ENCODE measurements around the gene PTPRA. TPM values are rescaled to one million over a fixed set of nuclear protein-coding genes. Genes with fewer than 3 reads are reported as not detected.

The PTPRA gene
- total RNA-seq, 1 experiment from 2014 or later = 57.0 TPM

- H3K4me3 Mint-ChIP-seq (ENCODE audit: unreplicated experiment) = no peak overlapping the region
- H3K9me3 Mint-ChIP-seq (ENCODE audit: unreplicated experiment) = no peaks in the 10 kb centered on the region
- Histone ChIP-seq H3K27me3 (replicated peaks; ENCODE audit: control insufficient read depth, insufficient read depth, low read length) (no peaks in the 10 kb centered on the region), H3K4me1 (peaks cover 8% of the 10 kb centered on the region; the same call in 1 of the 2 replicates), H3K36me3 (ENCODE audit: control insufficient read depth, insufficient read depth, low read length) (peaks cover 4% of the 10 kb centered on the region), H3K4me3 (ENCODE audit: low read depth, low read length) (no peak overlapping the region), H3K9me3 (no peaks in the 10 kb centered on the region)
- ChIA-PET POLR2A (interaction anchor here (0.6 kb wide), 1 partner anchor 79 kb away, joined by 6 read pairs; no protein-coding TSS in a partner anchor), CTCF (no interaction called here)
- no TSS peak for BruUV-seq (replicated peaks)
- no peak overlapping the region for H3K27ac Mint-ChIP-seq (ENCODE audit: unreplicated experiment)
- peaks cover 7% of the 10 kb centered on the region for H3K4me1 Mint-ChIP-seq (ENCODE audit: low read depth, unreplicated experiment)
- intact Hi-C loops (cut with micrococcal nuclease; ENCODE audit: unreplicated experiment) = no loop called here
- TF ChIP-seq CTCF (IDR thresholded peaks at IDR 0.05; ENCODE audit: insufficient read depth in 1 of 2, low read depth in 1 of 2, low read length in 1 of 2, severe bottlenecking in 1 of 2, unreplicated experiment in 1 of 2) = no peak
- peaks cover 24% of the 10 kb centered on the region for H3K36me3 Mint-ChIP-seq (ENCODE audit: insufficient read depth, unreplicated experiment)
- H3K27me3 Mint-ChIP-seq (ENCODE audit: insufficient read depth, unreplicated experiment) = no peaks in the 10 kb centered on the region
- no peak for DNase-seq
These were observed 35.9 kb upstream of the PTPRA start for GRCh38 chr20:2837221-2837960.

GRCh38 chr20:2838170-2838797 lies 35.0 kb upstream of the PTPRA start:
- peaks cover 4% of the 10 kb centered on the region for H3K36me3 ChIP-seq (ENCODE audit: control insufficient read depth, insufficient read depth, low read length)
- H3K27me3 ChIP-seq (replicated peaks; ENCODE audit: control insufficient read depth, insufficient read depth, low read length) = no peaks in the 10 kb centered on the region
- H3K27ac Mint-ChIP-seq (ENCODE audit: unreplicated experiment) = no peak overlapping the region
- no peaks in the 10 kb centered on the region for H3K9me3 ChIP-seq
- DNase-seq = no peak
- H3K4me1 Mint-ChIP-seq (ENCODE audit: low read depth, unreplicated experiment) = peaks cover 7% of the 10 kb centered on the region
- intact Hi-C loops (cut with micrococcal nuclease; ENCODE audit: unreplicated experiment) = no loop called here
- H3K9me3 Mint-ChIP-seq (ENCODE audit: unreplicated experiment) = no peaks in the 10 kb centered on the region
- BruUV-seq (replicated peaks) = no TSS peak
- peaks cover 24% of the 10 kb centered on the region for H3K36me3 Mint-ChIP-seq (ENCODE audit: insufficient read depth, unreplicated experiment)
- ChIA-PET CTCF (no interaction called here), POLR2A (interaction anchor here (0.5 to 0.6 kb wide), 2 partner anchors 35 to 80 kb away, joined by 3 to 6 read pairs; partner anchors contain the start of gene PTPRA)
- H3K27me3 Mint-ChIP-seq (ENCODE audit: insufficient read depth, unreplicated experiment) = no peaks in the 10 kb centered on the region
- no peak for TF ChIP-seq CTCF (IDR thresholded peaks at IDR 0.05; ENCODE audit: insufficient read depth in 1 of 2, low read depth in 1 of 2, low read length in 1 of 2, severe bottlenecking in 1 of 2, unreplicated experiment in 1 of 2)
- H3K4me3 Mint-ChIP-seq (ENCODE audit: unreplicated experiment) = no peak overlapping the region
- H3K4me3 ChIP-seq (ENCODE audit: low read depth, low read length) = no peak overlapping the region
- H3K4me1 ChIP-seq = peaks cover 8% of the 10 kb centered on the region; the same call in 1 of the 2 replicates

GRCh38 chr20:2838847-2839671 lies 34.2 kb upstream of the PTPRA start:
- no peak for TF ChIP-seq CTCF (IDR thresholded peaks at IDR 0.05; ENCODE audit: insufficient read depth in 1 of 2, low read depth in 1 of 2, low read length in 1 of 2, severe bottlenecking in 1 of 2, unreplicated experiment in 1 of 2)
- intact Hi-C loops (cut with micrococcal nuclease; ENCODE audit: unreplicated experiment) = no loop called here
- peaks cover 7% of the 10 kb centered on the region for H3K4me1 Mint-ChIP-seq (ENCODE audit: low read depth, unreplicated experiment)
- peaks cover 24% of the 10 kb centered on the region for H3K36me3 Mint-ChIP-seq (ENCODE audit: insufficient read depth, unreplicated experiment)
- TSS peak; percentile 43 for BruUV-seq (replicated peaks)
- no peaks in the 10 kb centered on the region for H3K27me3 Mint-ChIP-seq (ENCODE audit: insufficient read depth, unreplicated experiment)
- Histone ChIP-seq H3K27me3 (replicated peaks; ENCODE audit: control insufficient read depth, insufficient read depth, low read length) (no peaks in the 10 kb centered on the region), H3K4me1 (peaks cover 8% of the 10 kb centered on the region; the same call in 1 of the 2 replicates), H3K9me3 (no peaks in the 10 kb centered on the region), H3K4me3 (ENCODE audit: low read depth, low read length) (peak overlapping the region; percentile 91), H3K36me3 (ENCODE audit: control insufficient read depth, insufficient read depth, low read length) (peaks cover 4% of the 10 kb centered on the region)
- ChIA-PET POLR2A (interaction anchor here (0.5 to 0.7 kb wide), 3 partner anchors 10 to 944 kb away, joined by 3 to 4 read pairs (median 3); partner anchors contain the start of gene PTPRA), CTCF (no interaction called here)
- no peak for DNase-seq
- H3K27ac Mint-ChIP-seq (ENCODE audit: unreplicated experiment) = peak overlapping the region; percentile 97
- H3K9me3 Mint-ChIP-seq (ENCODE audit: unreplicated experiment) = no peaks in the 10 kb centered on the region
- peak overlapping the region; percentile 89 for H3K4me3 Mint-ChIP-seq (ENCODE audit: unreplicated experiment)
